Neuron (in vitro differentiated cells): ENCODE measurements around the gene ZNF445.
"Not testable (repeated sequence)": the region's sequence is repeated elsewhere in the genome, so short reads cannot be mapped to it uniquely, and the experiment has no call there.

Source experiments
- H2AFZ ChIP-seq: one replicate; pipeline ENCODE4 v1.6.1; 2013; ENCODE audit warnings: low read depth, mild to moderate bottlenecking, inconsistent platforms, low read length, moderate library complexity
- H3K27me3 ChIP-seq: one replicate; pipeline ENCODE4 v1.6.1; 2013; ENCODE audit warnings: low read length; ENCODE audit not compliant: insufficient read depth
- H3K36me3 ChIP-seq: one replicate; pipeline ENCODE4 v1.6.1; 2013; ENCODE audit warnings: low read length; ENCODE audit not compliant: insufficient read depth
- H3K4me1 ChIP-seq: one replicate; pipeline ENCODE4 v1.6.1; 2013; ENCODE audit warnings: low read length; ENCODE audit not compliant: insufficient read depth
- H3K4me3 ChIP-seq: 2 replicates; pipeline ENCODE4 v1.5.1; 2013; ENCODE audit warnings: mild to moderate bottlenecking, low read length, moderate library complexity
- H3K9me3 ChIP-seq: one replicate; pipeline ENCODE4 v1.6.1; 2013; ENCODE audit warnings: low read length

ZNF445 gene

DNA sequence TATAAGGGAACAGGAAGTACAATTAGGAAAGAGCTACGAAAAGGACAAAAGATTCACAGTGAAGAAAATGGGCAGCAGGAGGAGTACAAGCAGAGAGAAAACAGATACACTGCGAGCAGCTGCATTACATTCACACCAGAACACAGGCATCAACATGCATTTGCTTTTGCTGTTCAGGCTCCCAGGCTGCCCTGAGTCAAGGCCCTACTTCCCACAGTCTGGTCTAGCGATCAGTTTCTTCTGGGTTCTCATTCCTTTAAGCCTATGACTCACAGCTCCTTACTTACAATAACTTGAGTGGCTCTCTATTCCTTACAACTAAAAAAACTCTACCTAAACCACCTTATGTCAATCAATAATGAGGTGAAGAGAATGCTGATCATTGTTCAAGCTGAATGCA, 24.5 kb upstream of the ZNF445 start:
- no peak overlapping the region for H3K4me3 ChIP-seq
- no peaks in the 10 kb centered on the region for H3K4me1 ChIP-seq
- H3K27me3 ChIP-seq = no peaks in the 10 kb centered on the region
- H3K9me3 ChIP-seq = peaks cover 53% of the 10 kb centered on the region
- no peak overlapping the region for H2AFZ ChIP-seq
- H3K36me3 ChIP-seq = peaks cover 35% of the 10 kb centered on the region

DNA sequence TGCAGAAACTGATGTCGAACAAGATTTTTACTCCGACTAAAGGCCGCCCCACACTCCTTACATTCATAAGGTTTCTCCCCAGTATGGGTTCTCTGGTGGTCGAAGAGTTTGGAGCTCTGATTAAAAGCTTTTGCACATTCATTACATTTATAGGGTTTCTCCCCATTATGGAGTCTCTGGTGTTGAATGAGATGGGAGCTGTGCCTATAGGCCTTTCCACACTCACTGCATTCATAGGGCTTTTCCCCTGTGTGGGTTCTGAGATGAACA, 22.4 kb upstream of the ZNF445 start:
- not testable (repeated sequence) for H3K4me1 ChIP-seq, H2AFZ ChIP-seq, H3K4me3 ChIP-seq, H3K27me3 ChIP-seq
- H3K36me3 ChIP-seq = peaks cover 41% of the 10 kb centered on the region
- H3K9me3 ChIP-seq = peaks cover 58% of the 10 kb centered on the region

DNA sequence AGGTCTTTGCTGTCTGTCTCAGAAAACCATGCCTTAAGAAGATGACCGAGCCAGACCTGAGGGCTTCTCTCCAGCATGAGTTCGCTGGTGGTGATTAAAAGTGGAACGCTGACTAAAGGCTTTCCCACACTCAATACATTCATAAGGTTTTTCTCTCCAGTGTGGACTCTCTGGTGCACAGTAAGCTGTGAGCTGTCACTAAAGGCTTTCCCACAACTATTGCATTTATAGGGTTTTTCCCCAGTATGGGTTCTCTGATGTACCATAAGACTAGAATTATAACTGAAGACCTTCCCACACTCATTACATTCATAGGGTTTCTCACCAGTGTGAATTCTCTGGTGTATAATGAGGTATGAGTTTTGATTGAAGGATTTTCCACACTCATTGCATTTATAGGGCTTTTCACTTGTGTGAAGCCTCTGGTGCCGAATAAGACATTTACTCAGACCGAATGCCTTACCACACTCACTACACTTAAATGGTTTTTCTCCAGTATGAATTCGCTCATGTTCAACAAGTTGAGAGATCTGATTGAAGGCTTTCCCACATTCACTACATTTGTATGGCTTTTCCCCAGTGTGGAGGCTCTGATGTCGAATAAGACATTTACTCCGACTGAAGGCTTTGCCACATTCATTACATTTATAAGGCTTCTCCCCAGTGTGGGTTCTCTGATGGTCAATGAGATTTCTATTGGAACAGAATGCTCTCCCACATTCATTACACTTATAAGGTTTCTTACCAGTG, 21.9 kb upstream of the ZNF445 start:
- peaks cover 41% of the 10 kb centered on the region for H3K36me3 ChIP-seq
- peaks cover 61% of the 10 kb centered on the region for H3K9me3 ChIP-seq

DNA sequence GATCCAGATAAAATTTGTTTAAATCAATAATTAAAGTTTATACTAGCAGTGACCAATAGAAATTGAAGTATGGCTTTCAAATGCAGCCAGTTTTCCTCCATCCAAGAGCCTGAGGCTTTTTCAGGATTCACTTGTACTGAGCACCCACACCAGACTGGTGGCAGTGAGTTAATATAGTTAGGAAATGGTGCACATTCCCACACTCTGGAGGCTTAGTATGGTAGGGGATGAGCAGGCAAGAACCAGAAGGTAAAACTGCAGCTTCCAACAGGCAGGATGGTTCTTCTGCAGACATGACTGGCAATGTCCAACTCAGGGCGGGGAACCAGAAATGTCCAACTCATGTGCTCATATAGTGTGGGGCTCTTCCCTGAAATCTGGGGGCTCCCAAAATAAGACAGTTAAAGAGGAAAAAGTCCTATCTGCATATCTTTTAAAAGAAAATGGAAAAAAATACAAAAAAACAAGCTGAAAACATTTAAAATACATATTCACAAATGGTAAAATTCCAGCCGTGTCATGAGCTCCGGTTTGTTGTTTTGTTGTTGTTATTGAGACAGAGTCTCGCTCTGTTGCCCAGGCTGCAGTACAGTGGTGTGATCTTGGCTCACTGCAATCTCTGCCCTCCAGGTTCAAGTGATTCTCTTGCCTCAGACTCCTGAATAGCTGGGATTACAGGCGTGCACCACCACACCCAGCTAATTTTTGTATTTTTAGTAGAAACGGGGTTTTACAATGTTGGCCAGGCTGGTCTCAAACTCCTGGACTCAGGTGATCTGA, 18.4 kb upstream of the ZNF445 start:
- H3K9me3 ChIP-seq = peaks cover 60% of the 10 kb centered on the region
- no peak overlapping the region for H2AFZ ChIP-seq
- no peaks in the 10 kb centered on the region for H3K27me3 ChIP-seq
- peaks cover 36% of the 10 kb centered on the region for H3K36me3 ChIP-seq
- H3K4me1 ChIP-seq = no peaks in the 10 kb centered on the region
- no peak overlapping the region for H3K4me3 ChIP-seq

More for the DNA sequence above, 21.9 kb upstream of the ZNF445 start:
- H3K4me1 ChIP-seq = no peaks in the 10 kb centered on the region
- no peak overlapping the region for H2AFZ ChIP-seq
- no peak overlapping the region for H3K4me3 ChIP-seq
- H3K27me3 ChIP-seq = no peaks in the 10 kb centered on the region

DNA sequence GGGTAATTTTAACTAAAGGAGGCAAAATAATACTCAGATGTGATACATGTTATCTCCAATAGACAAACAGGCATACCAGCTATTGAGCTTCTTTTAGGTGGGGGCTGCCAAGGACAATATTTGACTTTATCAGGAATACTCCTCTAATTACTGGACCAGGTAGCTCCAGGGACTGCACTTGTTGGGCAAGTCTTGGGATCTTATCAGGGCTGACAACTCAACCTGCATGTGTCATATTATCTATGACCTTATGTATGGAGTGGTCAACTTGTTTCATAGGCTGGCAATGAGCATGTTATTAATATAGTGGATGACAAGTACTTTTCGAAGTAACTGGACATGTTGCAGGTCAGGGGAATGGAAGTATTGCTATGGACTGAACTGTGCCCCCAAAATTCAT, 15.0 kb upstream of the ZNF445 start:
- Histone ChIP-seq H2AFZ (no peak overlapping the region), H3K27me3 (no peaks in the 10 kb centered on the region), H3K9me3 (peaks cover 45% of the 10 kb centered on the region), H3K4me1 (no peaks in the 10 kb centered on the region), H3K36me3 (peaks cover 23% of the 10 kb centered on the region), H3K4me3 (no peak overlapping the region)

DNA sequence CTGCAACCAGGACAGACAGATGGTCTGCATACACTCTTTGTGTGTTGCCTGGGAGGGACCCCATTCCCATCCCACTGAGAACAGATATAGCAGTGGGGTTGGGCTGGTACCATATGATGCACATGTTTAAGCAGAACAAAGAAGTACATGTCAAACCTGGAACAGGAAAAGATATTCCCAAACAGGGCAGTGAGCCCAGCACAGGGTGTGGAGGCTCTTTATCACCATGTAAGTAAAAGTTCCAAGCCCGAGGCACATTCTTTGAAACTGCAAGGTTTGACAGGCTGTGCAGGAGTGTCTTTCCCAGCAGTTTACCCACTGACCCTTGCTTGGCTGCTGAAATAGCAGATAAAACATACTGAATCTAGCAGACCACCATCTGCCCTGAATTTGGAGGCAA, 5.3 kb upstream of the ZNF445 start:
- Histone ChIP-seq H3K4me1 (peaks cover 5% of the 10 kb centered on the region), H2AFZ (no peak overlapping the region), H3K4me3 (no peak overlapping the region), H3K9me3 (peaks cover 5% of the 10 kb centered on the region), H3K27me3 (no peaks in the 10 kb centered on the region), H3K36me3 (no peaks in the 10 kb centered on the region)

DNA sequence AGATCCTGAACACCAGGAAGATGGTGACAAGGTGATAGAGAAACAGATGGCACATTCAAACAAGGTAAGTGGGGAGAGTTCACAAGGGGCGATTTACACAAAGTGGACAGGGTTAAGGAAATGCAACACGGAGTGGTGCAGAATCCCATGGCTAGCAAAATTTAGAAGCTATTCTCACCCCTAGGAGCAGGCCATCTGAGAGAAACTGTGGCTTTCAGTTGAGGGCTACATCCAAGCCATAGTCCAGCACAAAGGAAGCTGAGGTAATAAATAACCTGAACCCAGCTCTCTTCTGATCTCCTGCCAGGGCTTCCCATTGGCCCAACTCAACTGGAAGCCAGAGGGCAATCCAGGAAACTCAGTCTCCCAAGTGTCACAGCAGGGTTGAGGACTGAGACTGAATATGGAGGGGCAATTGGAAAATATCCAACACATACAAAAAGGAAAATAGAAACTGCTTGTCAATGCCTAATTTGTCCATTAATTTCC, 1.2 kb upstream of the ZNF445 start:
- no peaks in the 10 kb centered on the region for H3K27me3 ChIP-seq
- peaks cover 3% of the 10 kb centered on the region for H3K9me3 ChIP-seq
- H3K36me3 ChIP-seq = no peaks in the 10 kb centered on the region
- H2AFZ ChIP-seq = no peak overlapping the region
- peaks cover 16% of the 10 kb centered on the region for H3K4me1 ChIP-seq
- H3K4me3 ChIP-seq = no peak overlapping the region

DNA sequence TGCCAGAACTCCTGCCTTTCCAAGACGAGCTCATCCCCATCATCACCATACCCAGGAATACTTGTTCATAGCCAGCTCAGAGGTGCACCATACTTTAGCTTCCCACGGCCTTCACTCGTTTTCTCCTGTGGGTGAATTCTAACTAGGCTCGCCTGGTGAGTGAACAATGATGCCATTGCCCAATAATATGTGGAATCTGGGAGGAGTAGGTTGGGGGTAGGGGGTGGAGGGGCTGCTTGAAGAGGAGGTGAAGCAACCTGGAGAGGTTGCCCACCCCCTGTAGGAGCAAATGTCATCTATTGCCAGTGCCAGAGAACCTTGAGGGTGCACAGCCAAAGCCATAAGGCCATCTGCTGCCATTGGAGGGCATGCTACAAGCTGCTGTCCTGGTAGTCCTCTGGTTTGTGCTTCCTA, 592 bp upstream of the ZNF445 start:
- Histone ChIP-seq H3K9me3 (peaks cover 3% of the 10 kb centered on the region), H3K27me3 (no peaks in the 10 kb centered on the region), H2AFZ (peak overlapping the region; percentile 74), H3K4me1 (peaks cover 16% of the 10 kb centered on the region), H3K4me3 (peak overlapping the region; percentile 96), H3K36me3 (no peaks in the 10 kb centered on the region)

DNA sequence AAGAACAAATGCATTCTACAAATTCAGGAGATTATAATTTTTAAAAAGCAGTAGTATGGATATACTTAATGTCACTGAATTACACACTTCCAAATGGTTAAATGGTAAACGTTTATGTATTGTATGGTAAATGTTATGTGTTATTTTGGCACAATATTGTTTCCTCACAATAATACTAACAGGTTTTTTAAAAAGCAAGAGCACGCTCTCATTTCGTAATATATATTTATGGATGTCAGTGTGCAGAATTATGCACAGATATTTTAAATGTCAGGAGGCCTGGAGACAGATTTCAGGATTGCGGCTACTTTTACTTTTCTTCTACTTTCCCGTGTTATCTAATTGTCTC, 533 bp downstream of the ZNF445 start:
- peak overlapping the region; percentile 96 for H3K4me3 ChIP-seq
- peak overlapping the region; percentile 77 for H2AFZ ChIP-seq
- H3K9me3 ChIP-seq = peaks cover 2% of the 10 kb centered on the region
- H3K27me3 ChIP-seq = no peaks in the 10 kb centered on the region
- H3K36me3 ChIP-seq = no peaks in the 10 kb centered on the region
- peaks cover 16% of the 10 kb centered on the region for H3K4me1 ChIP-seq

DNA sequence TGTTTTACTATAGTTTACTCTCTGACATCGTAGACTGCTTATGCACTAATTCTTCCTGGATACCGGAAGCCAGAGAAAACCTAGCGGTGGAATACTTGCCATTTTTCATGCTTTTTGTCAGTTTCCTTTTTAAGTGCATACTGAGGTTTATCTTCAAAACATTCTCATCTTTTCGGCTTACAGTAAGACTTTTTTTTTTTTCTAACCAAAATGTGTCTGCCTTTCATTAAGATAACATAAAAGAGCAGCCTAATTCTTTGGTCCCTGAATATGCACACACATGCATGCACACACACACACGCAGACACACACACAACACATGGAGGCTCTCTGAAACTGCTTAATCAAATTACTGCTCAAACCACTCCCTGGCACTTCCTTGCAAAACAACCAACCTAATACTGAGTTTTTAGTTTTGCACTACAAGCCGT, 1.3 kb downstream of the ZNF445 start:
- H3K27me3 ChIP-seq = no peaks in the 10 kb centered on the region
- H3K9me3 ChIP-seq = peaks cover 2% of the 10 kb centered on the region
- peaks cover 4% of the 10 kb centered on the region for H3K36me3 ChIP-seq
- H3K4me1 ChIP-seq = peaks cover 16% of the 10 kb centered on the region
- peak overlapping the region; percentile 77 for H2AFZ ChIP-seq
- peak overlapping the region; percentile 96 for H3K4me3 ChIP-seq

DNA sequence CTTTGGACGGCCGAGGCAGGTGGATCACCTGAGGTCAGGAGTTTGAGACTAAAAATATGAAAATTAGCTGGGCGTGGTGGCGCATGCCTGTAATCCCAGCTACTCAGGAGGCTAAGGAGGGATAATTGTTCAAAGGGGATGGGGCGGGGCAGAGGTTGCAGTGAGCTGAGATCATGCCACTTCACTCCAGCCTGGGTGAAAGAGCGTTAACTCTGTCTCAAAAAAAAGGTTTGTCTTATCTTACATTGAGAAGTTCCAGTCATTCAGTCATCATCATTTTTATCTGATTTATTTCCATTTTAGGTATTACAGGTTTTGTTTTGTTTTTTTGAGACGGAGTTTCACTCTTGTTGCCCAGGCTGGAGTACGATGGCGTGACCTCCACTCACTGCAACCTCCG, 2.6 kb downstream of the ZNF445 start:
- H2AFZ ChIP-seq, H3K27me3 ChIP-seq, H3K9me3 ChIP-seq, H3K4me3 ChIP-seq: not testable (repeated sequence)
- Histone ChIP-seq H3K36me3 (peaks cover 14% of the 10 kb centered on the region), H3K4me1 (peaks cover 16% of the 10 kb centered on the region)

DNA sequence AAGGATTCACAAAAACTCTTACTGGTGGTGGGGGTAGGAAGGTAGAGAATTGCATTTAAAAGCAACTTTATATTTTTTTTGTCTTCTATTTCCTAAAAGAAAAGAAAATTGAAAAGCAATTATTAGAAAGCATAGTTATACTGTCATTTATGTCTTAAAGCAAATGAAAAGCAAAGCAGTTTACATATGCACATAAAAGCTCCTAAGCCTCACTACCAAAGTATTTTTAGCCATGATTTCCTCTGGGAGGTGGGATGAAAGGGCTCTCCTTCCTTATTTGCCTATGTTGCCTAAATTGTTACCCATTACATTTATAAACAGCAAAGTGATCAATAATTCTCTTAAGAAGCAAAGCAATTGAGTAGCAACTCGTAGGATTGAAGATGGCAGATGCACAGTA, 7.0 kb downstream of the ZNF445 start:
- peaks cover 5% of the 10 kb centered on the region for H3K9me3 ChIP-seq
- peaks cover 29% of the 10 kb centered on the region for H3K36me3 ChIP-seq
- no peaks in the 10 kb centered on the region for H3K4me1 ChIP-seq
- no peaks in the 10 kb centered on the region for H3K27me3 ChIP-seq
- H3K4me3 ChIP-seq = no peak overlapping the region
- no peak overlapping the region for H2AFZ ChIP-seq

DNA sequence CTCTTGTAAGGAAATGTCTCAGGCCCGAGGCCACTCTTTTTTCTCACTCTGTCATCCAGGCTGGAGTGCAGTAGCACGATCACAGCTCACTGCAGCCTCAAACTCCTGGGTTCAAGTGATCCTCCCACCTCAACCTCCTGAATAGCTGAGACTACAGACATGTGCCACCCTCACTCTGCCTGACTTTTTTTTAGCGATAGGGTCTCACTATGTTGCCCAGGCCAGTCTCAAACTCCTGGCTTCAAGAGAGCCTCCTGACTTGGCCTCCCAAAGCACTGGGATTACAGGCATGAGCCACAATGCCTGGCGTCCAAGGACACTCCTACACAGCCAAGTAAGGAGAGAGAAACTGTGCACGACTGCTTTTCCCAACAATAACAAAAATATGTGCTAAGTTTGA, 7.6 kb downstream of the ZNF445 start:
- Histone ChIP-seq H3K36me3 (peaks cover 29% of the 10 kb centered on the region), H3K9me3 (peaks cover 5% of the 10 kb centered on the region), H3K4me1 (no peaks in the 10 kb centered on the region), H3K27me3 (no peaks in the 10 kb centered on the region), H2AFZ (no peak overlapping the region), H3K4me3 (no peak overlapping the region)
